DOHH2 (cell line): Measurements from ENCODE around the gene UPF1.

Source experiments
- H3F3A ChIP-seq: fragments of 200-600 bp; sonication (generic), shearing (Covaris generic); 2 replicates; pipeline ENCODE4 v1.6.0; 2016; ENCODE audit warnings: antibody characterized with exemption, mild to moderate bottlenecking; ENCODE audit not compliant: control insufficient read depth, insufficient read depth
- H3K27ac ChIP-seq: fragments of 200-600 bp; sonication (generic); 2 replicates; pipeline ENCODE4 v1.5.1; 2014; ENCODE audit warnings: low read depth, mild to moderate bottlenecking, low read length, moderate library complexity
- H3K27me3 ChIP-seq: fragments of 200-600 bp; sonication (generic); 2 replicates; pipeline ENCODE4 v1.6.1; 2014; ENCODE audit warnings: mild to moderate bottlenecking, low read length, mixed read lengths; ENCODE audit not compliant: control insufficient read depth
- H3K36me3 ChIP-seq: fragments of 200-600 bp; sonication (generic); 2 replicates; pipeline ENCODE4 v1.6.1; 2014; ENCODE audit warnings: mild to moderate bottlenecking, low read length, moderate library complexity, mixed read lengths; ENCODE audit not compliant: control insufficient read depth
- H3K4me1 ChIP-seq: fragments of 200-600 bp; sonication (generic); 2 replicates; pipeline ENCODE4 v1.6.1; 2014; ENCODE audit warnings: mild to moderate bottlenecking, low read length, mixed read lengths; ENCODE audit not compliant: control insufficient read depth
- H3K4me2 ChIP-seq: fragments of 200-600 bp; sonication (generic); 2 replicates; pipeline ENCODE4 v1.6.0; 2014; ENCODE audit warnings: mild to moderate bottlenecking, low read length, moderate library complexity
- H3K4me3 ChIP-seq: fragments of 200-600 bp; sonication (generic); 2 replicates; pipeline ENCODE4 v1.5.1; 2014; ENCODE audit warnings: mild to moderate bottlenecking, low read length, mixed read lengths
- H3K79me2 ChIP-seq: fragments of 200-600 bp; sonication (generic); 2 replicates; pipeline ENCODE4 v1.6.1; 2014; ENCODE audit warnings: mild to moderate bottlenecking, low read length, mixed read lengths; ENCODE audit not compliant: control insufficient read depth
- H3K9me2 ChIP-seq: fragments of 200-600 bp; sonication (generic); replicated peaks from 2 replicates; pipeline ENCODE4 v1.6.1; 2014; ENCODE audit warnings: mild to moderate bottlenecking, low read length, mixed read lengths; ENCODE audit not compliant: control insufficient read depth
- H3K9me3 ChIP-seq: fragments of 200-600 bp; sonication (generic); 2 replicates; pipeline ENCODE4 v1.6.1; 2014; ENCODE audit warnings: antibody characterized with exemption, low read length, mixed read lengths; ENCODE audit not compliant: control insufficient read depth, insufficient read depth
- H4K20me1 ChIP-seq: fragments of 200-600 bp; sonication (generic); 2 replicates; pipeline ENCODE4 v1.6.0; 2014; ENCODE audit warnings: low read depth, mild to moderate bottlenecking, antibody characterized with exemption, low read length, moderate library complexity; ENCODE audit not compliant: control insufficient read depth, insufficient read depth
- EZH2phosphoT487 ChIP-seq: fragments of 200-600 bp; sonication (generic); IDR thresholded peaks from 2 replicates; pipeline ENCODE4 v1.6.1; 2017; ENCODE audit warnings: borderline replicate concordance, mild to moderate bottlenecking, antibody characterized with exemption, low read length, moderate library complexity, mixed read lengths
- TF ChIP-seq, protein P1 (sequence below): fragments of 200-600 bp; sonication (generic); IDR thresholded peaks from one replicate; pipeline ENCODE4 v1.5.1; 2014; ENCODE audit warnings: antibody characterized with exemption, mild to moderate bottlenecking, low read depth, low read length; ENCODE audit not compliant: poor library complexity, severe bottlenecking

The UPF1 gene

DNA sequence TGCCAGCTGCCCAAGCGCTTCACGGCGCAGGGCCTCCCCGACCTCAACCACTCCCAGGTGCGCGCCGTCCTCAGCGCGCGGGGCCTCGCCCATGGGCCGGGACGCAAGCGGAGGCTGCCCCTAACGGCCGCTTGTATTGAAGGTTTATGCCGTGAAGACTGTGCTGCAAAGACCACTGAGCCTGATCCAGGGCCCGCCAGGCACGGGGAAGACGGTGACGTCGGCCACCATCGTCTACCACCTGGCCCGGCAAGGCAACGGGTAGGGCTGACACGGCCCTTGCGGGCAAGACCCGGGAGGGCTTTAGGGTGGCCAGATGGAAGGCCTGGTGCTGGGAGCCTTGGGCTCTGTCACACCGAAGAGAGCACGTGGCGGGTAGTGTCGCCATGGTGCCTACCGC is 23.2 kb downstream of the UPF1 start:
- H3K4me2 ChIP-seq: no peak overlapping the region
- H3K27me3 ChIP-seq: no peaks in the 10 kb centered on the region
- no peak overlapping the region for H3K4me3 ChIP-seq
- peaks cover 98% of the 10 kb centered on the region for H3K36me3 ChIP-seq
- no peaks in the 10 kb centered on the region for H3K9me2 ChIP-seq
- H3K9me3 ChIP-seq: no peaks in the 10 kb centered on the region
- no peaks in the 10 kb centered on the region for H4K20me1 ChIP-seq
- peaks cover 47% of the 10 kb centered on the region for H3K79me2 ChIP-seq
- TF ChIP-seq, protein P1, sequence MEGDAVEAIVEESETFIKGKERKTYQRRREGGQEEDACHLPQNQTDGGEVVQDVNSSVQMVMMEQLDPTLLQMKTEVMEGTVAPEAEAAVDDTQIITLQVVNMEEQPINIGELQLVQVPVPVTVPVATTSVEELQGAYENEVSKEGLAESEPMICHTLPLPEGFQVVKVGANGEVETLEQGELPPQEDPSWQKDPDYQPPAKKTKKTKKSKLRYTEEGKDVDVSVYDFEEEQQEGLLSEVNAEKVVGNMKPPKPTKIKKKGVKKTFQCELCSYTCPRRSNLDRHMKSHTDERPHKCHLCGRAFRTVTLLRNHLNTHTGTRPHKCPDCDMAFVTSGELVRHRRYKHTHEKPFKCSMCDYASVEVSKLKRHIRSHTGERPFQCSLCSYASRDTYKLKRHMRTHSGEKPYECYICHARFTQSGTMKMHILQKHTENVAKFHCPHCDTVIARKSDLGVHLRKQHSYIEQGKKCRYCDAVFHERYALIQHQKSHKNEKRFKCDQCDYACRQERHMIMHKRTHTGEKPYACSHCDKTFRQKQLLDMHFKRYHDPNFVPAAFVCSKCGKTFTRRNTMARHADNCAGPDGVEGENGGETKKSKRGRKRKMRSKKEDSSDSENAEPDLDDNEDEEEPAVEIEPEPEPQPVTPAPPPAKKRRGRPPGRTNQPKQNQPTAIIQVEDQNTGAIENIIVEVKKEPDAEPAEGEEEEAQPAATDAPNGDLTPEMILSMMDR: no peak
- TF ChIP-seq EZH2phosphoT487: no peak
- H3K27ac ChIP-seq: no peak overlapping the region
- H3F3A ChIP-seq: no peaks in the 10 kb centered on the region
- no peaks in the 10 kb centered on the region for H3K4me1 ChIP-seq

DNA sequence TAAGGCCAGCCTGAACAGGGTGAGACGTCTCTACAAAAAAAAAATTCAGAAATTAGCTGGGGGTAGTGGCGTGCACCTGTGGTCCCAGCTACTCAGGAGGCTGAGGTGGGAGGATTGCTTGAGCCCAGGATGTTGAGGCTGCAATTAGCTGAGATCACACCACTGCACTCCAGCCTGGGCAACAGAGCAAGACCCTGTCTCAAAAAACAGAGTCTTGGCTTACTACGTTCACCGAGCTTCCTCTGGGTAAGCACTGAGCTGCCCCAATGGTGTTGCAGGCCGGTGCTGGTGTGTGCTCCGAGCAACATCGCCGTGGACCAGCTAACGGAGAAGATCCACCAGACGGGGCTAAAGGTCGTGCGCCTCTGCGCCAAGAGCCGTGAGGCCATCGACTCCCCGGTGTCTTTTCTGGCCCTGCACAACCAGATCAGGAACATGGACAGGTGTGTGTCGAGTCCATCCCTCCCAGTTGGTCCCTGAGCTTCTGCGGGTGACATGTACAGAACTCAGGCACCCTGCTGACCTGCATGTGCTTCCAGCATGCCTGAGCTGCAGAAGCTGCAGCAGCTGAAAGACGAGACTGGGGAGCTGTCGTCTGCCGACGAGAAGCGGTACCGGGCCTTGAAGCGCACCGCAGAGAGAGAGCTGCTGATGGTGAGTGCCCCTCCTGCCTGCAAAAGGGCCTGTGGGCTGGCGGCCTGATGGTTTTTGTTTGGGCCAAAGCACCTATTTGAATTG is 24.1 kb downstream of the UPF1 start:
- H3K4me2 ChIP-seq: no peak overlapping the region
- no peak overlapping the region for H3K4me3 ChIP-seq
- H3K9me2 ChIP-seq: no peaks in the 10 kb centered on the region
- H3K36me3 ChIP-seq: peaks cover 98% of the 10 kb centered on the region
- H3K9me3 ChIP-seq: no peaks in the 10 kb centered on the region
- no peak for TF ChIP-seq EZH2phosphoT487
- TF ChIP-seq, protein P1: no peak
- H3F3A ChIP-seq: no peaks in the 10 kb centered on the region
- H4K20me1 ChIP-seq: no peaks in the 10 kb centered on the region
- H3K79me2 ChIP-seq: peaks cover 39% of the 10 kb centered on the region
- no peaks in the 10 kb centered on the region for H3K27me3 ChIP-seq
- H3K27ac ChIP-seq: no peak overlapping the region
- H3K4me1 ChIP-seq: no peaks in the 10 kb centered on the region

DNA sequence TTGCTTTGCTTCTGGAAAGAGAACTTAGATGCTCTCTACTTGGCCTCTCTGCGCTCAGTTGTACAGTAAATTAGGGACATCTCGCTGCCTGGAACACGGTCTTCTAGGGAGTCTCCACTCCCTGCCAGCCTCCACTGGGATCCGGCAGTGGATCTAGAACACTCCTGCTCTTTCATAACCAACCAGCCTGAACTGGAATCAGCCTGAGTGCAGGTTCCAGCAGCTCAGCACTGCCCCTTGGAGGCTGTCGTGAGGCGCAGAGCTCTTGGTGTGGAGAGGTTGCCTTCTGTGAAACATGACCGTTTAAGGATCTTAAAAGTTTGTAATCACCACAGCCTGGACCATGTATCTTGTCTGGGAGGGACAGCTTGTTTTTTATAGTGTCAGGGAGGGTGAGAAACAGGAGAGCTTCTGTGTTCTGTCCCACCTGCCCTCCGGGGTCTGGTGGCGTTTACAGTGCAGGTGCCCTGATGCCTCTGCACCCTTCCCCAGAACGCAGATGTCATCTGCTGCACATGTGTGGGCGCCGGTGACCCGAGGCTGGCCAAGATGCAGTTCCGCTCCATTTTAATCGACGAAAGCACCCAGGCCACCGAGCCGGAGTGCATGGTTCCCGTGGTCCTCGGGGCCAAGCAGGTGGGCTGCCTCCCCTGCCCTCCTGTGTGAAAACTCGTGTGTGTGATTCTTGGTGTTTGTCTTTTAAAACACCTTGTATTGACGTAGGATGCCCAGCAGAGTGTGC is 24.8 kb downstream of the UPF1 start:
- Histone ChIP-seq H3K9me3 (no peaks in the 10 kb centered on the region), H4K20me1 (no peaks in the 10 kb centered on the region), H3K4me2 (no peak overlapping the region), H3K27ac (no peak overlapping the region), H3K36me3 (peaks cover 98% of the 10 kb centered on the region), H3K4me1 (no peaks in the 10 kb centered on the region), H3K9me2 (no peaks in the 10 kb centered on the region), H3K79me2 (peaks cover 32% of the 10 kb centered on the region), H3K27me3 (no peaks in the 10 kb centered on the region), H3K4me3 (no peak overlapping the region), H3F3A (no peaks in the 10 kb centered on the region)
- no peak for TF ChIP-seq EZH2phosphoT487
- TF ChIP-seq, protein P1: peak; percentile 27
